Endodermal cell (in vitro differentiated cells): ENCODE data around the gene PPM1D. TPM values are rescaled to one million over a fixed set of nuclear protein-coding genes. Genes with fewer than 3 reads are reported as not detected.

Experiments
- DNase-seq: peaks from one replicate; pipeline ENCODE4 v3.0.0-alpha.2; 2017
- H3K27ac ChIP-seq: 2 replicates; pipeline ENCODE4 v1.5.1; 2013; ENCODE audit warnings: mild to moderate bottlenecking, low read depth, low read length, moderate library complexity
- H3K27me3 ChIP-seq: 2 replicates; pipeline ENCODE4 v1.6.1; 2013; ENCODE audit warnings: mild to moderate bottlenecking, low read length, moderate library complexity; ENCODE audit not compliant: insufficient read depth, control insufficient read depth, poor library complexity, severe bottlenecking
- H3K36me3 ChIP-seq: 2 replicates; pipeline ENCODE4 v1.7.0; 2013; ENCODE audit warnings: mild to moderate bottlenecking, low read length, moderate library complexity; ENCODE audit not compliant: control insufficient read depth, insufficient read depth
- H3K4me1 ChIP-seq: one replicate; pipeline ENCODE4 v1.7.0; 2013; ENCODE audit warnings: low read length; ENCODE audit not compliant: control insufficient read depth, insufficient read depth
- H3K4me3 ChIP-seq: 2 replicates; pipeline ENCODE4 v1.5.1; 2013; ENCODE audit warnings: mild to moderate bottlenecking, low read length, moderate library complexity
- H3K9ac ChIP-seq: 2 replicates; pipeline ENCODE4 v1.6.1; 2013; ENCODE audit warnings: mild to moderate bottlenecking, low read length, moderate library complexity; ENCODE audit not compliant: poor library complexity, severe bottlenecking; ENCODE audit errors: extremely low read depth
- H3K9me3 ChIP-seq: 2 replicates; pipeline ENCODE4 v1.6.1; 2013; ENCODE audit warnings: mild to moderate bottlenecking, low read length, moderate library complexity; ENCODE audit not compliant: control insufficient read depth
- H3K27ac Mint-ChIP-seq: 2 replicates; pipeline ENCODE4 v1.8.0; 2020; ENCODE audit warnings: mixed read lengths
- H3K27me3 Mint-ChIP-seq: 2 replicates; pipeline ENCODE4 v1.8.0; 2021; ENCODE audit warnings: mild to moderate bottlenecking, mixed read lengths; ENCODE audit not compliant: insufficient read depth
- H3K36me3 Mint-ChIP-seq: 2 replicates; pipeline ENCODE4 v1.8.0; 2020; ENCODE audit warnings: low read depth, mixed read lengths
- H3K4me1 Mint-ChIP-seq: 2 replicates; pipeline ENCODE4 v1.8.0; 2020; ENCODE audit warnings: mixed read lengths
- H3K4me3 Mint-ChIP-seq: 2 replicates; pipeline ENCODE4 v1.8.0; 2020; ENCODE audit warnings: mild to moderate bottlenecking, moderate library complexity, mixed read lengths
- H3K9me3 Mint-ChIP-seq: 2 replicates; pipeline ENCODE4 v1.8.0; 2020; ENCODE audit warnings: mild to moderate bottlenecking, mixed read lengths
- WGBS, 2 experiments: methylation state at CpG; one replicate each; pipeline versions ENCODE4 v1.1.5 to v1.1.7; 2013; ENCODE audit warnings: missing lambda C conversion rate in 2 of 2, mixed read lengths in 1 of 2; ENCODE audit not compliant: insufficient coverage in 1 of 2, insufficient read length in 1 of 2; 5-methylcytosine and 5-hydroxymethylcytosine counted together
- total RNA-seq, 2 donors: library from RNA; stranded (reverse); fragmentation: NEBNext Ultra II Directional in 1 of 2; extraction: Animal tissue kit (Norgen Biotek cat#: 25700) in 1 of 2; gene quantifications; 2 replicates in 1 of 2; 3 replicates in 1 of 2; pipeline ENCODE4 v1.2.1, GENCODE V29; 2021
- TF ChIP-seq, protein P1 (sequence below): fragments of 200-600 bp; sonication (generic); conservative IDR thresholded peaks from 2 replicates; pipeline ENCODE4 v1.5.0; 2021; ENCODE audit warnings: antibody characterized with exemption, mild to moderate bottlenecking

The PPM1D gene
- total RNA-seq, 2 donors from 2014 or later, result 9.4 to 13.0 TPM

DNA sequence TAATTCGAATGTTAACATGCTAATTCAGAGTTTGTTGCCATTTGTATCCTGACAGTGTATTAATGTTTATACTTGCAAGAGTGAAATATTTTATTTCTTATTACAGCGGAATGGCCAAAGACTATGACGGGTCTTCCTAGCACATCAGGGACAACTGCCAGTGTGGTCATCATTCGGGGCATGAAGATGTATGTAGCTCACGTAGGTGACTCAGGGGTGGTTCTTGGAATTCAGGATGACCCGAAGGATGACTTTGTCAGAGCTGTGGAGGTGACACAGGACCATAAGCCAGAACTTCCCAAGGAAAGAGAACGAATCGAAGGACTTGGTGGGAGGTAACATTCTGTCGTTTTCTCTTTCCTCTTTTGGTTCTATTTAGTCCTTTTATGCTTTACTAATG is 23.4 kb downstream of the PPM1D start:
- no peak overlapping the region for H3K4me3 Mint-ChIP-seq
- no peak for DNase-seq
- TF ChIP-seq, protein P1, sequence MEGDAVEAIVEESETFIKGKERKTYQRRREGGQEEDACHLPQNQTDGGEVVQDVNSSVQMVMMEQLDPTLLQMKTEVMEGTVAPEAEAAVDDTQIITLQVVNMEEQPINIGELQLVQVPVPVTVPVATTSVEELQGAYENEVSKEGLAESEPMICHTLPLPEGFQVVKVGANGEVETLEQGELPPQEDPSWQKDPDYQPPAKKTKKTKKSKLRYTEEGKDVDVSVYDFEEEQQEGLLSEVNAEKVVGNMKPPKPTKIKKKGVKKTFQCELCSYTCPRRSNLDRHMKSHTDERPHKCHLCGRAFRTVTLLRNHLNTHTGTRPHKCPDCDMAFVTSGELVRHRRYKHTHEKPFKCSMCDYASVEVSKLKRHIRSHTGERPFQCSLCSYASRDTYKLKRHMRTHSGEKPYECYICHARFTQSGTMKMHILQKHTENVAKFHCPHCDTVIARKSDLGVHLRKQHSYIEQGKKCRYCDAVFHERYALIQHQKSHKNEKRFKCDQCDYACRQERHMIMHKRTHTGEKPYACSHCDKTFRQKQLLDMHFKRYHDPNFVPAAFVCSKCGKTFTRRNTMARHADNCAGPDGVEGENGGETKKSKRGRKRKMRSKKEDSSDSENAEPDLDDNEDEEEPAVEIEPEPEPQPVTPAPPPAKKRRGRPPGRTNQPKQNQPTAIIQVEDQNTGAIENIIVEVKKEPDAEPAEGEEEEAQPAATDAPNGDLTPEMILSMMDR, result no peak
- no peak overlapping the region for H3K27ac Mint-ChIP-seq
- Histone ChIP-seq H3K27ac (no peak overlapping the region), H3K4me1 (no peaks in the 10 kb centered on the region), H3K9ac (no peak overlapping the region), H3K9me3 (peaks cover 5% of the 10 kb centered on the region), H3K36me3 (peaks cover 30% of the 10 kb centered on the region), H3K27me3 (no peaks in the 10 kb centered on the region), H3K4me3 (no peak overlapping the region)
- no peaks in the 10 kb centered on the region for H3K4me1 Mint-ChIP-seq
- no peaks in the 10 kb centered on the region for H3K27me3 Mint-ChIP-seq
- H3K36me3 Mint-ChIP-seq, result peaks cover 5% of the 10 kb centered on the region
- H3K9me3 Mint-ChIP-seq, result peaks cover 3% of the 10 kb centered on the region
- 91 to 99% methylated on average over 7 to 9 of the region's 9 CpGs for WGBS, 2 experiments

DNA sequence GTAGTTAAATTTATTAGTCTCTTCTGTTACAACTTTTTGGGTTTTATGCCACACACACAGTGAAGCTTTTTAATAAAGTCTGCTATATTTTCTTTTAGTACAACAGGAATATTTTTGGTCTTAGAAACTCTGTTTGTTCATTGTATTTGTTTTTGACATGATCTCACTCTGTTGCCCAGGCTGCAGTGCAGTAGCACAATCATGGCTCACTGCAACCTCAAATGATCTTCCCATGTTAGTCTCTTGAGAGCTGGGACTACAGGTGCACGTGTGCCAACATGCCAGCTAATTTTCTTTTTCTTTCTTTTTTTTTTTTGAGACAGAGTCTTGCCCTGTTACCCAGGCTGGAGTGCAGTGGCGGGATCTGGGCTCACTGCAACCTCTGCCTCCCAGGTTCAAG is 27.1 kb downstream of the PPM1D start:
- no peaks in the 10 kb centered on the region for H3K9me3 ChIP-seq
- H3K4me1 Mint-ChIP-seq, result no peaks in the 10 kb centered on the region
- H3K27ac ChIP-seq, result no peak overlapping the region
- H3K9ac ChIP-seq, result no peak overlapping the region
- WGBS, 2 experiments, result 85 to 100% methylated on average over 1 to 2 of the region's 2 CpGs
- peaks cover 47% of the 10 kb centered on the region for H3K36me3 ChIP-seq
- DNase-seq, result no peak
- no peak overlapping the region for H3K4me3 Mint-ChIP-seq
- no peak overlapping the region for H3K4me3 ChIP-seq
- no peaks in the 10 kb centered on the region for H3K4me1 ChIP-seq
- no peaks in the 10 kb centered on the region for H3K9me3 Mint-ChIP-seq
- H3K27ac Mint-ChIP-seq, result no peak overlapping the region
- no peaks in the 10 kb centered on the region for H3K27me3 ChIP-seq
- H3K36me3 Mint-ChIP-seq, result peaks cover 5% of the 10 kb centered on the region
- TF ChIP-seq, protein P1, result no peak
- H3K27me3 Mint-ChIP-seq, result no peaks in the 10 kb centered on the region

DNA sequence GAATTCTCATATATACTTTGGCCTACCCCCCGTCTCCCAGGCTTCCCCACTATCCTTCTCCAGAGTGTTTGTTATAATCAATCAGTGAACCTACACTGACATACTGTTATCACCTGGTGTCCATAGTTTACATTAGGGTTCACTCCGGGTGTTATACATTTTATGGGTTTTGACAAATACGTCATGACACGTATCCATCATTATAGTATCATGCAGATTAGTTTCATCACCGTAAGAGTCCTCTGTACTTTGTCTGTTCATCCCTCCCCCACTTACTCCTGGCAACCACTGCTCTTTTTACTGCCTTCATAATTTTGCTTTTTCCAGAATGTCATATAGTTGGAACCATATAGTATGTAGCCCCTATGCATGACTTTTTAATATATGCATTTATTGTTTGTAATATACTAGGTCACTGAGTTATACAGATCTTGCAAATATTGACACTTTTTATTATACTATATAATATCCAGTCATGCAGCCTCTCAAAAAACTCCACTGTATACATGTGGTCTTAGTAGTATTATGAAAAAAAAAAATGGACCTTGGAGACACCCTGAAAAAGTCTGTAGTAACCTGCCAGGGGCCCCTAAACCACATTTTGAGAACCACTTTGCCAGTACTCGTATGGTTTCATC is 28.4 kb downstream of the PPM1D start:
- DNase-seq, result no peak
- Histone ChIP-seq H3K36me3 (peaks cover 48% of the 10 kb centered on the region), H3K27ac (no peak overlapping the region), H3K4me3 (no peak overlapping the region), H3K9me3 (no peaks in the 10 kb centered on the region), H3K9ac (no peak overlapping the region), H3K27me3 (no peaks in the 10 kb centered on the region), H3K4me1 (no peaks in the 10 kb centered on the region)
- 97% methylated on average over 5 to 6 of the region's 6 CpGs for WGBS, 2 experiments
- Mint-ChIP-seq H3K9me3 (no peaks in the 10 kb centered on the region), H3K4me3 (no peak overlapping the region), H3K36me3 (peaks cover 5% of the 10 kb centered on the region), H3K27ac (no peak overlapping the region), H3K27me3 (no peaks in the 10 kb centered on the region), H3K4me1 (no peaks in the 10 kb centered on the region)
- TF ChIP-seq, protein P1, result no peak
